HG02678 (cell line): ENCODE measurements around the gene VSIR.

Experiments
- ATAC-seq: cut with Tn5 transposase; IDR thresholded peaks from one replicate; pipeline ENCODE4 v1.9.1; 2021; ENCODE audit warnings: mild to moderate bottlenecking, moderate library complexity; ENCODE audit not compliant: unreplicated experiment

VSIR gene

DNA sequence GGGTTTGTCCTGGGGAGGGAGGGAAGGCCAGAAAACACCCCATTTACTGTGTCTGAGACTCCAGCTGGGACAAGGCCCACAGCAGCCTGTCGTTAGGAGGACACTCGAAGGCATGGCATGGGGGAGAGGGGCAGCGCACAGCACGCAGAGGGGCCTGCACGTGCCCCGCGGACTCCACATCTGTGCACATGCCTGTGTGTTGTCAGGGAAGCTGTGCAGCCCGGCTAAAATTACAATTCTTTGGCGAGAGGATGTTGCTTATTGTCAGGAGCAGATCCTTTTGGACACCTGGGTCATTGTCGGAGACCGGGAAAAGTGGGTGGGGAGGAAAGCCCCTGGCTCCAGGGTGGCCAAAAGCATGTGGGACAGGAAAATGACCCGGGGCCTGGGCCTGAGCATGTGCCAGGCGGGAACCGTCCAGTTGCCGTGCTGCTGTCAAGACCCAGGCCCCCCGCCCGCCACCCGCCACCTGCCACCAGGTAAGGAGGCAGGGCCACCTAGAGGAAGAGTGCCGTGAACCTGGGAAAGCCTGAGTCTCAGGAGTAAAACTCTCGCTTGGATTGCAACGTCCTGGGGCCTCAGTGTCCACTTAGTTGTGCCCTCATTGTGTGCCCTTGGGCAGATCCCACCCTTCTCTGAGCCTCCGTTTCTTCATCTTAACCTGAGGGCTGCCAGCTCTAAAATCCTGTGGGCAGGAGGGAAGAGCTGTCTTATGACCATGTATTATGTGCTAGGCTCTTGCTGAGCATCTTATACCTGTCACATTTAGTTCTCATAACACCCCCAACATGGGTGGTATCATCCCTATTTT lies 7.2 kb downstream of the VSIR start:
- no peak for ATAC-seq

DNA sequence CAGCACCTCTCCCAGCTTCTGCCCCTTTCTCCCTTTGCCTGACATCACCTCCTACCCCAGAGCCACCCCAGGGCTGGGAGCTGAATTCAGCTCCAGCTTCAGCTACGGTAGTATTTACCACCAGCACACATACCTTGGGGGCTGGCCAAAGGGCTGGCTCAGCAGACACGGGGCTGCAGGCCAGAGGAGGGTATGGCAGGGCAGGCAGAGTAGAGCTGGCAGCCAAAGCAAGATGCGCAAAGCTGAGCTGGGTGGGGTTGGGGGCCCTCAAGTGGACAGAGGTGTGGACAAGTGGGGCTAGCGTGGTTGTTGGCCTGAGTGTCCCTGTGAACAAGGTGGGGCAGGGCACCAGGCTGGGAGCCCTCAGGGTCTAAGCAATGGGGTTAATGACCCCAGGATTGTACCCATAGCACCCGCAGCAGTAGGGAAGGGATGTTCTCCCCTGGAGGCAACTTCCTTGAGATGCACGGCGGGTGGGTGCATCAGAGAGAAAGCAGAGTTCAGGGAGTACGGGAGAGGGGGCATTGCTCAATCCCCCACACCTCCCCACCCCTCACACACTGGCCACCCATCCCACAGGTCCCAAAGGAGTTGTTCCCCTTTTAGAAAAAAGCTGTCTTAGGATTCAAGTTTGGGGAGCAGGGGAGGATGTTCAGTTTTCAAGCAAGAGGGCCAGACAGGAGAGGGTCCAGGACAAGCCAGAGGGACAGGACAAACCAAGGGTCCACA lies 8.0 kb downstream of the VSIR start:
- ATAC-seq: no peak

DNA sequence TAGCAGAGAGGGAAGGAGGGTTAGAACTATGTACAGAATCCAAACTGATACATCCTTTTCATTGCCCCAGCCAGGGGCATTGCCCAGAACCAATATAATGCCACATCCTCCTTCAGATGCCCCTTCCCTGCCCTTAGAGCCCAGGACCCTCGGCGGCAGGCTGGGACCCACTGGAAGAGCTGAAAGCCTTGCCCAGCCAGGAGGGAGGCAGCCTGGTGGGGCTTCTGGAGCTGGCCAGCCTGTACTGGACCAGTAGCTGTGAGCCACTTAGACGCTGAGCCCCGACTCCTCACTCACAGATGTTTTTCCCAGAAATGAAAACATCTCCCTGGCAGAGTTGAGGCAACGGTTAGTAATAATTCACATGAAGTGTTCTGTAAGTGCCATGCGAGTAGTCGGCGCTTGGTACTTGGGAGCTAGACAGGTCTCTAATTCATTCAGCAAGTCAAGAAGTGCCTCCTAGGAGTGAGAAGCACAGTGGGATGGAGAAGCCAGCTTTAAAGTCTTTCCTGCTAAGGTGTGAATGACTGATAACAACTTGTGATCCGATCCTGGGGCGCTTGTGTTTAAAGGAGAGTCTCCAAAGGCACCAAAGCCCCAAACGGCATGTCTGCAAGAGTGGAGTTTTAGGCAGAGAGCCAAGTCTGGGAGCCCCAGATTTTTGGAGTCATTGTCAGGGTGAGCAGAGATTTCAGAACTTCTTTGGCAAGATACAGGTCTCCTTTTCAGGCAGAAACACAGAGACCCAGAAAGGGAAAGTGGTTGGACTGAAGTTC lies 9.8 kb downstream of the VSIR start:
- no peak for ATAC-seq

DNA sequence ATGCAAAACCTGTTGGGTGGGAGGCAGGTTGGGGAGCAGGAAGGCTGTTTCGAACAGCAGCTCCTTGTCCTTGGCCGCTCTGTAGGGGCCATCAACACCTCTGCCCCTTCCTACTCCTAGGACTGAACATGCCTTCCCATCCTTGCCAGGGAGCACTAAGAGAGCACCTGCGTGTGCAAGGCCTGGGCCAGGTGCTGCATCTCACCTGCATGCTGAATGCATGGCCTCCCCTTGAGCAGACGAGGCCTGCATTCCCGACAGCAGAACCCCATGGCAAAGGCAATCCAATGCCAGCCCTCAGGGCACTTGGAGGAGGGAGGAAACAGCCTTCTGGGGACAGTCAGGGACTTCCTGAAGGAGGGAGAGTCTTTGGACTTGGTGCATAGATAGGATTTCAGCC lies 11.0 kb downstream of the VSIR start:
- ATAC-seq: no peak

DNA sequence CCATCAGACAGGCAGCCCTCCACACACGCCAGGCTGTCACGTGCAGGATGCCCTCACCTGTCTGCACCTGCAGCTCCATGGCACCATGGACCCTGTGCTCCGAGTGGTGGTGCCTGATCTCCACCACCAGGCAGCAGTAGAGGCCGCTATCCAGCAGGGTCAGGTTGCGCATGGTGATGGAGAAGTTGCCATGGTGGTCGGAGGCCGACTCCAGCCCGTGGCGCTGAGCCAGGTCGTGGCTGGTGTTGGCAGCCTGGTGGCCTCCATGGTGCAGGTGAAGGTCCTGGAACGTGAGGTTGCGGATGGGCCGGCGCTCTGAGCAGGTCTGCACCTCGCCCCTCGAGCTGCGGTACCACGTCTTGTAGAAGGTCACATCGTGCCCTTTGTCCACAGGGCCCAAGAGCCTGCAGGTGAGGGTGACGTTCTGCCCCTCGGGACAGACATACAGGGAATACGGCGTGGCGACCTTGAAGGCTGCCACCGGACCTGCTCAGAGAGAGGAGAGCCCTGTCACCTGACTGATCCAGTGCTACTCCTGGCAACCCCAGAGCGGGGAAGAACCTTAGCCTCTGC lies 11.7 kb downstream of the VSIR start:
- ATAC-seq: no peak

DNA sequence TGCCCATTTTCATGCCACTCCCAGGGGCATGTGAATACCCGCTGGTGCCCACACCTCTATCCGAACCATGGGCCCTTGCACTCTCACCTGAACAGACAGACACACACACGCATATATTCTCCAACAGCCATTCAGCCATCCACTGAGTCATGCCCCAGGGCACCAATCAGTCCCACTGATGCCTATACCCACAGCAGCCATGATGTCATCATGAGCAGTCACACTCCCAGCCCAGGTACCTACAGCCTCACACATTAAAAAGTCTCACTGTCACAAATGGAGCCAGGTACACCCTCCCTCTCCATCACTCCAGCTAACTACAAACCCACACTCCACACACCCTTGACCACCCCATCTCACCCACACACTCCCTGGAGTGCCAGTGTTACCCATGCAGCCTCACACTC lies 12.2 kb downstream of the VSIR start:
- no peak for ATAC-seq

DNA sequence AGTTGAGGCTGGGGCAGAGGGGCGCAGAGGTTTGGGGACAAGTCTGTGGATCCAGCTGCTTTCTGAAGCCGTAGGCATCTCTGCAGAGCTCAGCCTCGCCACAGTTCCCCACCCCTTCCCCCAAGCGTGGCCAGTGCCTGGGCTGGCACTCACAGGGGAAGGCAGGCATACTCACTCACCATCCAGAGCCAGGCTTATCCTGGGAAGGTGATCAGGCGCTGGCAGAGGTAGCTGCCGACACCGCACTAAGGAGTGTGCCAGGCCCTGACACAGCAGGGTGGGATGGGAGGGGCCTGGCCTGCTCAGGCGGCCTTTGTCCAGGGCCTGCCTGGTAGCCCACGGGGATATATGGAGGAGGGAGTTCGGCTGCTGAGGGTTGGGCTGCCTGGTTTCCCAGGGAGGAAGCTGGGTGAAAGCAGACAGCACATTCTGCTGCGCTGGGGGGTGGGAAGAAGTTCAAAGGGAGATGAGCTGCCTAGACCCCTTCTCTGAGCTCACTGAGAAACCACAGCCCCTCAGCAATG lies 15.9 kb downstream of the VSIR start:
- ATAC-seq: no peak

DNA sequence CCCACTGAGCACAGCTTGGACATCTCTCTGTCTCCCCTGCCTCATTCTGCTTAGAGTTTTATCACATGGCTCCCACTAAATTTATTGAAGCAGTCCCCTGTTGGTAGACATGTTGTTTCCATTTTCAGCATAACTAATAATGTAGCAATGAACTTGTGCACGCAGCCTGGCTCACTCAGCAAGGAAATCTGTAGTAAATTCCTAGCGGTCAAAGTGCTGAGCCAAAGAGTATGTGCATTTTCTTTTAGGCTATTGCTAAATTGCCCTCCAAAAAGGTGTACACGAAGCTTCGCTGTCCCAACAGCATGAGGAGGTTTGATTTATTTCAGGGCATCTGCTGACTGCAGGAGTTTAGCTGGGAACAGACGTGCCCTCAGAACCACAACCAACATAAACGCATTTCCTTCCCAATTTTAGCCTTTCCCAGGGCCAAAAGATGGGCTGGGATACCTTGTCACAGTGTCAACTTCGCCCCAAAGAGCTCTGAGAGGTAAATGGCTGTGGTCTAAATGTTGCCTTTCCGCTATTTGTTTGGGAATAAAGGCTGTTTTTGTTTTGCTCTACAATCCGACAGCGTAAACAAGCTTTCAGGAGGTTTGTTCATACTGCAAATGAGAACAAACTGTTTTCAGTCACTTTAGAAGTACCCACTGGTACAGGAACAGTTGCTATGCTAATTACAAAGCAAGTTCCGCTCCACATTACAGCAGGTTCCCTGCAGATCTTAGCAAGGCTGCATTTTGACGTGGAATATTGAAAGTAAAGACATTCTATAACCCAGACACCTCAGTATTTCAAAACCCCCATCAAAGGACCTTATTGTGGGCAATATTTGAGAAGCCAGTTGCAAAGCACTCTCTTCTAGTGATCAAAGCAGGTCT lies 16.8 kb downstream of the VSIR start:
- no peak for ATAC-seq

DNA sequence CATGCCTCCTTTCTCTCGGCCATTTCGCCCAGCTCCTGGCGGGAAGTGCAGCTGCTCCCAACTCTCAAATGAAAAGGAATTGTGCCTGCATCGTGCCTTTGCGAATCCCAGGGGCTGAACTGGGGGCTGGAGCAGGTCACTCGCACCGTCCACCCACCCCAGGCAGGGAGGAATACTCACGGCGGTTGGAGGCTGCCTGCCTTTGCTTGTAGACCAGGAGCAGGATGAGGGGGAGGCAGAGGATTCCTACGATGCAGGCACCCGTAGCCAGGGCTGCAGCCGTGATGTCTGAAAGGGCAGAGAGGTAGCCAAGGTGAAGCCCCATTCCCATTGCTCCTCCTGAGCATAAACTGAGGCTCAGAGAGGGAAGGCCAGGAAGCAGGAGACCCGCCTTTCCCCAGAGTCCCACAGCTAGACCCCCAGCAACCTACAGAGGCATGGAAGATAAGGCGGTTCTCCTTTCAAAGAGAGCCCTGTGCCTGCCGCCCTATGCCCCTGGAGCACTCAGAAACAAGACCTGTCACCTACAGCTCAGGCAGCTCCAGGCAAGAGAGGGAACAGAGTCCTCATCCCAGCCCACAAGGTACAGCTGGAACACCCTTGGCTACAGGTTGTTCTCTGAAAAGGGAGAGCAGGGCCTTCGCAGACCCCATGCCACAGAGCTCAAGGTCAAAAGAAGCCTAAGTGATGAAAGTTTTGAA lies 18.0 kb downstream of the VSIR start:
- no peak for ATAC-seq

DNA sequence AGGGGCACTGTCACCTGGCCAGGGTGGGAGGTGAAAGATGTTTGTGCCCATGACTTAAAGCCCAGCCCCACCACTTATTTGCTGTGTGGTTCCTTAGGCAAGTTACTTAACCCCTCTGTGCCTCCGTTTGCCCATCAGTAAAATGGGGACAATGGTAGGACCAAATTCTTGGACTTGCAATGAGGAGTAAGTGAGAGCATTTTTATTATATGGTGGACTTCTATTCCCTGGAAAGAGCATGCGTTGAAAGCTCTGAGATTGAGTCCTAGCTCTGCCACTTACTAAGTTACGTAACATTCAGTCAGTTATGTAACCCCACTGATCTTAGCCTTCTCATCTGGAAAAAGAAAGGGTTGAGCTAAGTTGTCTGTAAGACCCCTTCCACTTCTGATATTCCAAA lies 18.8 kb downstream of the VSIR start:
- no peak for ATAC-seq

DNA sequence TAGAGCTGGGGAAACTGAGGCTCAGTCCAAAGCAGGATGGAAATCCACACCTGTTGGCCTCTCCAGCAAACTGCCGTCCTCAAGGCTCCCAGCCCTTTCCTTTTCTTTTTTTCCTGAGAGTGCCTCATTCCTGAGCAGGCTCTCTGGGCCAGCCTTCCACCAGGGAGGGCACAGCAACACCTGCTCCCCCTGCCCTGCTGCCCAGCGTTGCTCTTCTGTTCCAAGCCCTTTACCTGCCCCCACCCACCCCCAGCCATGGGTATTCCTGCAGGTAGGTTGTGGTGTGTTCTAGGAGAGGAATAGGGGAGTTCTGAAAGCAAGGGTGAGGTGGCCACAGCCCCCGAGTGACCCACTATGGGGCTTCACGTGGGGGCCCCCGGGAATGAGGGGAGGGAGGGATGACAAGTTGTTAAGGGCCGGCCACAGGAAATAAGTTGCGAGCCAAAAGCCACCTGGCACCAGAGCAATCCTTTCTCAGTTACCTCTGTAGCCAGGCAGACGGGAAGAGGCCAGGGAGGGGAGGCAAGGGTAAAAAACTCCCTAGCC lies 19.3 kb downstream of the VSIR start:
- ATAC-seq: no peak

DNA sequence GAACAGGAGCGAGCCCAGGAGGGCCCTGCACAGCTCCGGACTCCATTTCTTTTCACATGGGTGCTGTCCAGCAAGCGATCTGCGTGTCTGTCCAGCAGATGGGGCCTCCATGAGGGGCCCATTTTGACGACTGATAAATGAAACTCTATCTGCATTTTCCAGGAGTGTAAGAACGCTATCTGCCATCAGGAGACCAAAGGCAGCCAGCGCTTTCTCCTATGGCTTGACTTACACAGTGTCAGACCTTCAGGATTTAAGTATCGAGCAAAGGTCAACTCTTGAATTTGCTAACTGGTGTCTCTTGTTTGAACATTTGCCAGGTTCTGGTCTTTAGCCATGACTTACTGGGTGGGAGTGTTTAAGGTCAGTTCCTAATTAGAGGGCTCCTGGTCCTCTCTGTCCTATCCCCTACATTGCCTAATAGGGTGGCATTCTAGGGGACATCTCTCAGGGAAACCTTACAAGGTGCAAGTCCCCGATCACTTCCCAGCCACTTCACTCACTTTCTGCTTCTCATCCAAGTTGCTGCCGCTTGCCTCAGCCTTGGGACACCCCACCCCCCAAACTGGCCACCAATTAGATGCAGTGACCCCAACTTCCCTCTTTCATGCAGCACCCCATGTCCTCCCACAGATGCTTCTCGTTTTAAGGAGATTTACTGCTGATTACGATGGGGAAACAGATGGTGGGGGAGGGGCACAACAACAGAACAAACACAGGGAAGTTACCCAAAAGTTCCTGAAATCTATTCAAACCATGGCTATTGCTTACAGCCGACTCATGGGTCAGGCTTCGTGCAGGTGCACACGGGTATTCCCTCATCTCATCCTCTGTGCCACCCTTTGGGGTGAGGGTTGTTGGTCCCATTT lies 20.0 kb downstream of the VSIR start:
- ATAC-seq: no peak

DNA sequence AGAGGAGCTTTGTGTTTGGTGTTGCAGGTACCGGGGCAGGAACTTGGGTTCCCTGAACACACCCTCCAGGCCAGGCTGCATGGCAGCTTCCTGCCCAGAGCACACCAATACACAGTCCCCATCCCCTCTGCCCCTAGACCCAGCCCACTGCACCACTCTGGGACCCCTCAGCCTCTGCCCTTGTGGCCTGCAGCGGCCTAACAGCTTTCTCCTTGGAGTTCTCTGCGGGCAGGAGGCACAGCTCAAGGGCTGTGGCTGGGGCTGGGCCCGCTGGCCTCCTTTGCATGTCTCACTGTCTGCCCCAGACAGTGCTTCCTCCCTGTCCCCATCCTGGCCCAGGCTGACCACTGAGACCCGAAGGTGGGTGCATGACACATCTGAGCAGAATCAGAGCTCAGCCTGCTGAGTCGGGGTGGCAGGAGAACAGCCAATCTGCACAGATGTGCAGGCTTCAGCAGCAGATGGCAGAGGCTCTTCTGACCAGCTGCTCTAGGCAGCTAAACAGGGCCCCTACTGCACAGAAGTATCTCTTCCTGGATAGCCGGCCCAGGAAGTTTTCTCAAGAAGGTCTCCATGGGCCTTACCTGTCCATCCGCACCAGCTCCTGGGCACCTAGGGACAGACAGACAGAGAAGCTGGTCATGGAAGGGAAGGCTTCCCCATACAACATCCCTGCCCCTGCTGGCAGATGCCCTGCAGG lies 20.8 kb downstream of the VSIR start:
- ATAC-seq: no peak

DNA sequence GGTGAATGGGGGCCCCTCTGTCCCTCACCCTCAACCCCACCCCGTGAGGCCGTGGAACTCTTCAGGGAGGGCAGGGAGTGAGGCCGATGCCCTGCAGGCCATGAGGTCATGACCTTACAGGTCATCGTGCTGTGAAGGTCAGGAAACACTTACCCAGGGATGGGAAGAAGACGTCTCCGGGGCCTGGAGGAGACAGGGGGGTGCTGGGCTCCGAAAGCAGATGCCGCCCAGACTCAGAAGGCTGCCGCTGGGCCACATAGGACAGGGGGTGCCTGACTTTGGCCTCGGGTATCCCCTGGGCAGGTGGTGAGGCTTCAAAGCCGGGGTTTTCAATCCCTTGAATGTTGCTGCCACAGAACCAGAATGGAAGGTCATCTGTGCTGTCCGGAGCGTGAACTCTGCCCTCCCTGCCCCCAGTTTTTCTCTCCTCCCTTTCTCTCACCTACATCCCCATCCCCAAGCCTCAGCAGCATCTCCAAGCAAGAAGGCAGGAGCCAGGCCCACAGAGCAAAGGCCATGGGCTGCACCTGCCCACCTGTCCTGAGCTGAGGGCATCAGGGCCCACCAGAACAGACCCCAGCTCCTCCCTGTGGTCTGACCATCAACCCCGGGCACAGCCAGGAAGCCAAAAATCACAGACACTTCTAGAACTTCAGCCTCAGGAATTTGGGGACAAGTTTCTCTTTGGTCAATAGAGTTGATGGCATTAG lies 21.6 kb downstream of the VSIR start:
- no peak for ATAC-seq

DNA sequence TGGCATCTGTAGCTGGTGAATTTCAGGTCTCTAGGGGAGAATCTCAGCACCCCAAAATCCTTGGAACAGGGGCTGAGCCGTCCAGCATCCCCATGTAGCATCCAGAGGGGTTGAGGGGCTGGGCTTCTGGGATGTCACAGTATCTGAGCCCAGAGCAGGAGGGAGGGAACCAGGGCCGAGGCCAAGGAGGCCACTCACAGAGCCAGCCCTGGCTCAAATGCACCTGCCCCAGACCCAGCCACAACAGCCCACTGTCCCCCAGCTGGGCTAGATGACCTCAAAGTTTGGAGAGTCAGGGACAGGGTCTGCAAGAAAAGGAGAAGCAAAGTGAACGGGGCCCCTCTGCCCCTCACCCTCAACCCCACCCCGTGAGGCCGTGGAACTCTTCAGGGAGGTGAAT lies 22.3 kb downstream of the VSIR start:
- ATAC-seq: no peak

DNA sequence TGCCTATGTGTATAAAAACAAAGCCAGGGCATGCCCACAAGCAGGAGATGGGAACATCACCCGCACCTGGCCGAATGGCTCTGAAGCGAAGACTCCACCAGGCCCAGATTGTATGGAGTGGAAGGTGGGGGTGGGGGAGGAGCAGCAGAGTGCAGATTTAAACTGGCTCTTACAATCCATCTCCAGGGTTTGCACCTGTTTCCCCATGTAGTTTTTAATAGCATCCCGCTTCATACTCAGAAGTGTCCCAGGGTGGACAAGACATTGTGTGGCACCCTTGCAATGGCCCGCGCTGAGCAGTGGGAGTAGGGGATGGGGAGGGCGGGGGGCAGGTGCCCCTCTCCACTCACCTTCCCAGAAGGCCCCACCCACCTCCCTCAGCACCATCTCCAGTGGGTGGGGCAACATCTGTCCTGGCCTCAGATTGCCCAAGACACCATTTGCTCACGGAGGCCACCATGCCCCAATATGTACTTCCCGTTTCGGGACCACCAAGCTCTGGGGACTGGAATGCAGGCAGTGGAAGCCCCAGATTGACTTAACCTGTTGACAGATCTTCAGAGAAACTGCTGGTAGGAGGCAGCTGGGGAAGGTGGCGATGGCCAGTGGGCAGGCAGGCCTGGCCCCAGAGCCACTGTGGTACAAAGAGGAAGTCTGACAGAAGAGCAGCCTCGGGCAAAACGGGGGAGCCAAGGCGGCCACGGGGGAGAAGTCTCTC lies 23.0 kb downstream of the VSIR start:
- no peak for ATAC-seq
